GM12878 (cell line): Measurements from ENCODE around the gene MRPS23. TPM values are rescaled to one million over a fixed set of nuclear protein-coding genes. Genes with fewer than 3 reads are reported as not detected.

ENCODE experiments used
- polyA plus RNA-seq, 11 experiments: library from polyadenylated mRNA; depleted of rRNA in 4 of 11; unstranded in 6 of 11; stranded (reverse) in 5 of 11; fragments of >200 nt; fragmentation: Nextera tagmentation in 4 of 11; fragmentation: Illumina TruSeq in 1 of 11; extraction: Ambion mirVana in 4 of 11; extraction: Trizol in 1 of 11; gene quantifications; 1 replicate in 1 of 11; 2 replicates in 10 of 11; pipeline versions ENCODE4 v1.2.1 to v1.2.3, GENCODE V29; 2011 to 2016; ENCODE audit warnings: inconsistent platforms in 2 of 11, missing spikeins in 2 of 11, low read depth in 1 of 11
- small RNA-seq: library from RNA; depleted of rRNA; stranded (forward); fragments of <200 nt; gene quantifications from one replicate; pipeline ENCODE3, GENCODE V24; 2014
- total RNA-seq, 4 experiments: library from RNA; depleted of rRNA in 3 of 4; stranded (reverse); fragments of >200 nt in 3 of 4; fragmentation: Illumina TruSeq in 1 of 4; extraction: Trizol in 1 of 4; gene quantifications; 2 replicates each; pipeline versions ENCODE4 v1.2.1 to v1.2.3, GENCODE V29; 2013 to 2021

Gene MRPS23
- total and polyA plus RNA-seq, 10 of the 15 experiments (the other 5 are each of a cell fraction or from before 2014, with no cell fraction given), result 65.3 to 237 (median 87.9) TPM

Small RNAs within 50 kb of the gene (small RNA-seq; reads per million reads assigned to genes)
- gene RN7SKP94, result not detected

Other genes starting within 250 kb of the MRPS23 start
- not detected in 2 replicates for gene CCDC182, start 104.7 kb downstream of the MRPS23 start, total RNA-seq (2014; rRNA removed)
- not detected in 2 replicates for gene CCDC182, start 104.7 kb downstream of the MRPS23 start, total RNA-seq (2014; rRNA removed; fragmentation: Illumina TruSeq; extraction: Trizol)
- gene CCDC182, start 104.7 kb downstream of the MRPS23 start, total RNA-seq (2021), result not detected in 2 replicates
- not detected in 2 replicates for gene CCDC182, start 104.7 kb downstream of the MRPS23 start, polyA plus RNA-seq (2011; rRNA removed)
- not detected in 2 replicates for gene CCDC182, start 104.7 kb downstream of the MRPS23 start, polyA plus RNA-seq (2014; fragmentation: Illumina TruSeq; extraction: Trizol)
- gene CCDC182, start 104.7 kb downstream of the MRPS23 start, polyA plus RNA-seq (2014; fragmentation: Nextera tagmentation; extraction: Ambion mirVana), result not detected
- gene CCDC182, start 104.7 kb downstream of the MRPS23 start, polyA plus RNA-seq (2014; rRNA removed), result not detected in 2 replicates
- gene CCDC182, start 104.7 kb downstream of the MRPS23 start, polyA plus RNA-seq (2016; fragmentation: Nextera tagmentation; extraction: Ambion mirVana), result not detected
- gene CUEDC1, start 105.4 kb upstream of the MRPS23 start, total RNA-seq (2014; rRNA removed), result 2.7 and 2.9 TPM in 2 replicates
- 4.1 and 6.3 TPM in 2 replicates for gene CUEDC1, start 105.4 kb upstream of the MRPS23 start, total RNA-seq (2014; rRNA removed; fragmentation: Illumina TruSeq; extraction: Trizol)
- 6.6 and 7.4 TPM in 2 replicates for gene CUEDC1, start 105.4 kb upstream of the MRPS23 start, total RNA-seq (2021)
- 0.49 and 0.50 TPM in 2 replicates for gene CUEDC1, start 105.4 kb upstream of the MRPS23 start, polyA plus RNA-seq (2011; rRNA removed)
- 2.4 and 5.6 TPM in 2 replicates for gene CUEDC1, start 105.4 kb upstream of the MRPS23 start, polyA plus RNA-seq (2014; fragmentation: Illumina TruSeq; extraction: Trizol)
- gene CUEDC1, start 105.4 kb upstream of the MRPS23 start, polyA plus RNA-seq (2014; fragmentation: Nextera tagmentation; extraction: Ambion mirVana), result under 1 TPM; 0.24 to 0.80 TPM
- gene CUEDC1, start 105.4 kb upstream of the MRPS23 start, polyA plus RNA-seq (2014; rRNA removed), result 5.7 and 7.0 TPM in 2 replicates
- gene CUEDC1, start 105.4 kb upstream of the MRPS23 start, polyA plus RNA-seq (2016; fragmentation: Nextera tagmentation; extraction: Ambion mirVana), result under 1 TPM; 0.55 to 0.71 TPM
- 22.4 and 25.0 TPM in 2 replicates for gene VEZF1, start 138.2 kb upstream of the MRPS23 start, total RNA-seq (2014; rRNA removed)
- gene VEZF1, start 138.2 kb upstream of the MRPS23 start, total RNA-seq (2014; rRNA removed; fragmentation: Illumina TruSeq; extraction: Trizol), result 23.4 and 23.7 TPM in 2 replicates
- 22.9 and 25.7 TPM in 2 replicates for gene VEZF1, start 138.2 kb upstream of the MRPS23 start, total RNA-seq (2021)
- 26.2 and 27.1 TPM in 2 replicates for gene VEZF1, start 138.2 kb upstream of the MRPS23 start, polyA plus RNA-seq (2011; rRNA removed)
- gene VEZF1, start 138.2 kb upstream of the MRPS23 start, polyA plus RNA-seq (2014; fragmentation: Illumina TruSeq; extraction: Trizol), result 28.2 and 32.4 TPM in 2 replicates
- 10 to 100 TPM in 1 of 2 experiments, 1 to 10 TPM in 1; 9.5 to 11.7 TPM for gene VEZF1, start 138.2 kb upstream of the MRPS23 start, polyA plus RNA-seq (2014; fragmentation: Nextera tagmentation; extraction: Ambion mirVana)
- gene VEZF1, start 138.2 kb upstream of the MRPS23 start, polyA plus RNA-seq (2014; rRNA removed), result 13.7 and 15.1 TPM in 2 replicates
- 10 to 100 TPM; 14.8 to 18.2 TPM for gene VEZF1, start 138.2 kb upstream of the MRPS23 start, polyA plus RNA-seq (2016; fragmentation: Nextera tagmentation; extraction: Ambion mirVana)
- 386 and 445 TPM in 2 replicates for gene SRSF1, start 157.2 kb upstream of the MRPS23 start, total RNA-seq (2014; rRNA removed)
- 449 and 474 TPM in 2 replicates for gene SRSF1, start 157.2 kb upstream of the MRPS23 start, total RNA-seq (2014; rRNA removed; fragmentation: Illumina TruSeq; extraction: Trizol)
- 429 and 438 TPM in 2 replicates for gene SRSF1, start 157.2 kb upstream of the MRPS23 start, total RNA-seq (2021)
- gene SRSF1, start 157.2 kb upstream of the MRPS23 start, polyA plus RNA-seq (2011; rRNA removed), result 451 and 626 TPM in 2 replicates
- 377 and 464 TPM in 2 replicates for gene SRSF1, start 157.2 kb upstream of the MRPS23 start, polyA plus RNA-seq (2014; fragmentation: Illumina TruSeq; extraction: Trizol)
- gene SRSF1, start 157.2 kb upstream of the MRPS23 start, polyA plus RNA-seq (2014; fragmentation: Nextera tagmentation; extraction: Ambion mirVana), result 100 to 1,000 TPM; 101 to 104 TPM
- 392 and 421 TPM in 2 replicates for gene SRSF1, start 157.2 kb upstream of the MRPS23 start, polyA plus RNA-seq (2014; rRNA removed)
- gene SRSF1, start 157.2 kb upstream of the MRPS23 start, polyA plus RNA-seq (2016; fragmentation: Nextera tagmentation; extraction: Ambion mirVana), result 100 to 1,000 TPM; 387 to 420 TPM
- gene DYNLL2, start 233.4 kb upstream of the MRPS23 start, total RNA-seq (2014; rRNA removed), result 10.4 and 12.1 TPM in 2 replicates
- gene DYNLL2, start 233.4 kb upstream of the MRPS23 start, total RNA-seq (2014; rRNA removed; fragmentation: Illumina TruSeq; extraction: Trizol), result 7.5 and 7.7 TPM in 2 replicates
- 18.9 TPM in 2 replicates for gene DYNLL2, start 233.4 kb upstream of the MRPS23 start, total RNA-seq (2021)
- 11.3 and 11.6 TPM in 2 replicates for gene DYNLL2, start 233.4 kb upstream of the MRPS23 start, polyA plus RNA-seq (2011; rRNA removed)
- gene DYNLL2, start 233.4 kb upstream of the MRPS23 start, polyA plus RNA-seq (2014; fragmentation: Illumina TruSeq; extraction: Trizol), result 19.2 TPM in 2 replicates
- gene DYNLL2, start 233.4 kb upstream of the MRPS23 start, polyA plus RNA-seq (2014; fragmentation: Nextera tagmentation; extraction: Ambion mirVana), result 1 to 10 TPM; 1.9 to 2.8 TPM
- gene DYNLL2, start 233.4 kb upstream of the MRPS23 start, polyA plus RNA-seq (2014; rRNA removed), result 16.1 and 18.2 TPM in 2 replicates
- under 1 TPM; 0.62 to 0.74 TPM for gene DYNLL2, start 233.4 kb upstream of the MRPS23 start, polyA plus RNA-seq (2016; fragmentation: Nextera tagmentation; extraction: Ambion mirVana)